Thoracic aorta (tissue), 2 donors: ENCODE measurements around the gene RPS26. TPM values are rescaled to one million over a fixed set of nuclear protein-coding genes. Genes with fewer than 3 reads are reported as not detected.
"Not testable (repeated sequence)": the region's sequence is repeated elsewhere in the genome, so short reads cannot be mapped to it uniquely, and the experiment has no call there.

ENCODE experiments used
- ATAC-seq: fragments of 150-250 bp; one replicate; pipeline ENCODE4 v1.8.0; 2017; ENCODE audit warnings: low read depth; ENCODE audit not compliant: insufficient number of reproducible peaks, low FRiP score
- DNase-seq: peaks from one replicate; pipeline ENCODE4 v3.0.0-alpha.2; 2020; ENCODE audit warnings: low spot score
- H3K27ac ChIP-seq, 2 donors: fragments of 200-600 bp; sonication (generic); 1 replicate in 1 of 2; 2 replicates in 1 of 2; pipeline ENCODE4 v1.5.1; 2016; ENCODE audit warnings: mild to moderate bottlenecking in 2 of 2, moderate library complexity in 2 of 2
- H3K27me3 ChIP-seq: fragments of 200-600 bp; sonication (generic); replicated peaks from 2 replicates; pipeline ENCODE4 v1.6.0; 2016; ENCODE audit warnings: mild to moderate bottlenecking; ENCODE audit not compliant: insufficient read depth
- H3K36me3 ChIP-seq: fragments of 200-600 bp; sonication (generic); one replicate; pipeline ENCODE4 v1.5.1; 2016
- H3K4me1 ChIP-seq, 2 donors: fragments of 200-600 bp; sonication (generic); 1 replicate in 1 of 2; 2 replicates in 1 of 2; pipeline versions ENCODE4 v1.5.1 to v1.6.0; 2016; ENCODE audit warnings: low read depth in 2 of 2, mild to moderate bottlenecking in 1 of 2; ENCODE audit not compliant: control insufficient read depth in 1 of 2
- H3K4me3 ChIP-seq: fragments of 200-600 bp; sonication (generic); 2 replicates; pipeline ENCODE4 v1.5.1; 2016; ENCODE audit warnings: mild to moderate bottlenecking
- H3K9me3 ChIP-seq: fragments of 200-600 bp; sonication (generic); 2 replicates; pipeline ENCODE4 v1.5.1; 2016
- CTCF ChIP-seq: fragments of 200-600 bp; sonication (generic); IDR thresholded peaks from one replicate; pipeline ENCODE4 v1.5.1; 2019; ENCODE audit warnings: antibody characterized with exemption
- total RNA-seq, 2 donors: library from RNA; depleted of rRNA; stranded (reverse); fragments of >200 nt; gene quantifications; one replicate each; pipeline versions ENCODE4 v1.1.0 to v1.2.3, GENCODE V29; 2016

The RPS26 gene
- total RNA-seq, 2 donors from 2014 or later: 103 to 1,114 TPM

DNA sequence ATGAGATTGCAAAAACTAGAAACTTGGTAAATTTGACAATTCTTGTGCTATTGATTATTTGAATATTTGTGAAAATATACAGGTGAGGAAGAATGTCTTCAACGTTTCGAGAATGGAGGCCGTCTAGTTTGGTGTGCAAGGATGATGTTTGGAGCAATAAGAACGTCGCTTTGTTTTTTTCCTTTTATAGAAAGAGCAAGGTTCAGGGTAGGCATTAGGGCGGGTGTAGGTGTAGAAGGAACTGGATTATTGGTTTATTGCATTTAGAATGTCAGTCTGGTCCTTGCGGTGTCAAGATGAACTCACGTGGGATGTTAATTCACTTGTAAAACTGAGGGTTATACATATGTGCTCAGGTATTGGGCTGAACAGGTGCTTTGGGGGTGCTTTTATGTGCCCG lies 1.1 kb downstream of the RPS26 start:
- Histone ChIP-seq H3K4me3 (peak overlapping the region; percentile 82), H3K36me3 (peaks cover 21% of the 10 kb centered on the region), H3K4me1 (peaks cover 14 to 21% of the 10 kb centered on the region in 2 donors), H3K27ac (peak overlapping the region; percentile 92 to 99), H3K27me3 (no peaks in the 10 kb centered on the region), H3K9me3 (no peaks in the 10 kb centered on the region)
- no peak for TF ChIP-seq CTCF
- DNase-seq: no peak
- ATAC-seq: no peak

DNA sequence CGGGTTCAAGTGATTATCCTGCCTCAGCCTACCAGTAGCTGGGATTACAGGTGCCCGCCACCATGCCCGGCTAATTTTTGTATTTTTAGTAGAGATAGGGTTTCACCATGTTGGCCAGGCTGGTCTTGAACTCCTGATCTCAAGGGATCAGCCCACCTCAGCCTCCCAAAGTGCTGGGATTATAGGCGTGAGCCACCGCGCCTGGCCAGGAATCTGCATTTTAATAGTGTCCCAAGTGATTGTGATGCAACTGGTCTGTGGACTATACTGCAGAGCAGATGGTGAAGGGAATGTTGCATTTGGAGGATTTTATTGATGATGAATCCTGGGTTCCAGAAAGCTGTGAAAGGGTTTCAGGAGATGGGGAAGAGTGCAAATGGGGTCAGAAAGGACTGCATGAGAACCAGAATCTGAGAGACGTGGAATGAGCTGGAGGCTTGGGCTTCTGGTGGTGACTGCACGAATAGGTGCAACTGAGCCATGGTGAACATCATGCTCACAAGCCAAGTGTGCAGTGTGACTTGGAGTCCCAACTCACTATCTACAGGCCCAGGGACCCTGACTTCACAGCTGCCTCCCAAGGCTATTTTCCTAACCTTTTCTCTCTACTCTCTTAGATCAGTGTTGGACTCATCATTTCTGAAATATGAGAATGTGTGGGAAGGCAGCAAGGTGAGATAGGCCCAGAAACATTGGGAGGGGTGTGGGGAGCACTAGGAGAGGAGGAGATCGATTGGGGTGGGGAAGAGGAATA lies 4.5 kb downstream of the RPS26 start:
- no peak for TF ChIP-seq CTCF
- Histone ChIP-seq H3K4me3 (no peak overlapping the region), H3K4me1 (peaks cover 12 to 15% of the 10 kb centered on the region in 2 donors), H3K27ac (peak overlapping the region in 1 of 2 donors; percentile 26), H3K27me3 (no peaks in the 10 kb centered on the region), H3K9me3 (no peaks in the 10 kb centered on the region), H3K36me3 (peaks cover 21% of the 10 kb centered on the region)
- ATAC-seq (no peak), DNase-seq (no peak)

DNA sequence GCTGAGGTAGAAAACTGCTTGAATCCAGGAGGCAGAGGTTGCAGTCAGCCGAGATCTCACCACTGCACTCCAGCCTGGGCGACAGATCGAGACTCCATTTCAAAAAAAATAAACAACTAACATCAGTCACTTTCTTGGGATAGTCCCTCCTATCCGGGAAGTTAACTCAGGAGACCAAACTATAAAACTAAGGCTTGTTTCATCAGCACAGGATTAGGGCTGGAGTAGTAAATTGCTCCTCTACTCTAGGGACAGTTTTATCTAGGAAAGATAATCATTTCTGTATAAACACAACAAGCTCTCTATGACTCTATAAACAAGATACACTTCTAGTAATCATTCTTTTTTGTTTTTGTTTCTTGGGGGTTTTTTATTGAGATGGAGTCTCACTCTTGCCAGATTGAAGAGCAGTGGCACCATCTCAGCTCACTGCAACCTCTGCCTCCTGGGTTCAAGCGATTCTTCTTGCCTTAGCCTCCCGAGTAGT lies 11.7 kb downstream of the RPS26 start:
- Histone ChIP-seq H3K27ac (no peak overlapping the region), H3K9me3 (no peaks in the 10 kb centered on the region), H3K27me3 (no peaks in the 10 kb centered on the region), H3K4me1 (no peaks in the 10 kb centered on the region), H3K36me3 (no peaks in the 10 kb centered on the region), H3K4me3 (no peak overlapping the region)
- ATAC-seq: no peak
- no peak for DNase-seq
- no peak for TF ChIP-seq CTCF

GRCh38 chr12:56059964-56060363 lies 18.2 kb downstream of the RPS26 start:
- not testable (repeated sequence) for DNase-seq, H3K36me3 ChIP-seq, H3K9me3 ChIP-seq, H3K27me3 ChIP-seq, ATAC-seq, H3K27ac ChIP-seq, H3K4me1 ChIP-seq, H3K4me3 ChIP-seq

DNA sequence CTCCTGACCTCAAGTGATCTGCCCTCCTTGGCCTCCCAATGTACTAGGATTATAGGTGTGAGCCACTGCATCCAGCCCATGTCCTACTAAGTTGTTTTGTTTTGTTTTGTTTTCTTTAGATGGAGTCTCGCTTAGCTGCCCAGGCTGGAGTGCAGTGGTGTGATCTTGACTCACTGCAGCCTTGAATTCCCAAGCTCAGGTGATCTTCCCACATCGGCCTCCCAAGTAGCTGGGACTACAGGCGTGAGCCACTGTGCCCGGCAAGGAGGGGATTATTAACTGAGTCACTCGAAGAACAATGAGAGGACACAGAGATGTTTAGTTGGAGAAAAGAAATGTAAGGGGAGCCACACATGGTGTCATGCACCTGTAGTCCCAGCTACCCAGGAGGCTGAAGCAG lies 20.3 kb downstream of the RPS26 start:
- ATAC-seq: no peak
- H3K9me3 ChIP-seq: no peaks in the 10 kb centered on the region
- no peak overlapping the region for H3K27ac ChIP-seq
- H3K27me3 ChIP-seq: no peaks in the 10 kb centered on the region
- no peak for DNase-seq
- H3K4me1 ChIP-seq: no peaks in the 10 kb centered on the region
- H3K36me3 ChIP-seq: no peaks in the 10 kb centered on the region
- no peak for TF ChIP-seq CTCF
- H3K4me3 ChIP-seq: no peak overlapping the region
